Measurements from ENCODE around the gene PHAF1.
A peak's percentile ranks its signal among the peaks of the same experiment; 100 is the strongest.

The PHAF1 gene

GRCh38 chr16:67195676-67196075 lies 85.9 kb downstream of the PHAF1 start:
- no peaks in the 10 kb centered on the region for H3K27me3 Mint-ChIP-seq
- no peak overlapping the region for H3K27ac Mint-ChIP-seq
- no peaks in the 10 kb centered on the region for H3K9me3 Mint-ChIP-seq (ENCODE audit: low read depth)
- H3K4me3 Mint-ChIP-seq: peak overlapping the region; percentile 38
- H3K4me1 Mint-ChIP-seq (ENCODE audit: low read depth): peaks cover 34% of the 10 kb centered on the region
- no peaks in the 10 kb centered on the region for H3K36me3 Mint-ChIP-seq

GRCh38 chr16:67196881-67197280 lies 87.1 kb downstream of the PHAF1 start:
- no peaks in the 10 kb centered on the region for H3K36me3 Mint-ChIP-seq
- no peak overlapping the region for H3K4me3 Mint-ChIP-seq
- H3K4me1 Mint-ChIP-seq (ENCODE audit: low read depth): peaks cover 28% of the 10 kb centered on the region
- no peaks in the 10 kb centered on the region for H3K9me3 Mint-ChIP-seq (ENCODE audit: low read depth)
- H3K27ac Mint-ChIP-seq: no peak overlapping the region
- H3K27me3 Mint-ChIP-seq: no peaks in the 10 kb centered on the region

DNA sequence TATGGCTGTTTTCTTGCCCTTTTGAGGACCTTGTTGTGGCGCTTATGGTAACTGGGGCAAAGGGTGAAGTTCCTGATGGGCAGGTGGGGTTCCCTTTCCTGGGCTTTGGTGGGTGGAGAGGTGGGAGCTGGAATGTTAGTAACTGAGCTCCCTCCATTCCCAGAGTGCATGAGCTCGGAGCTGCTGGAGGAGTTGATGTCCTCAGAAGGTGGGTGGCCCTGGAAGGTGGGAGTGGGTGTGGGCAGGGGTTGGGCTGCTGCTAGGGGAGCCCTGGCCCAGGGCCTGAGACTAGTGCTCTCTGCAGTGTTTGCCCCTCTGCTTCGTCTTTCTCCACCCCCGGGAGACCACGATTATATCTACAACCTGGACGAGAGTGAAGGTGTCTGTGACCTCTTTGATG lies 88.0 kb downstream of the PHAF1 start:
- no peaks in the 10 kb centered on the region for H3K9me3 Mint-ChIP-seq (ENCODE audit: low read depth)
- H3K27ac Mint-ChIP-seq: no peak overlapping the region
- no peaks in the 10 kb centered on the region for H3K27me3 Mint-ChIP-seq
- no peaks in the 10 kb centered on the region for H3K36me3 Mint-ChIP-seq
- H3K4me3 Mint-ChIP-seq: no peak overlapping the region
- H3K4me1 Mint-ChIP-seq (ENCODE audit: low read depth): peaks cover 24% of the 10 kb centered on the region
